MM.1S (cell line): Measurements from ENCODE around the gene CD44.

Experiments used
- DNase-seq: peaks from one replicate; pipeline ENCODE4 v3.0.0-alpha.2; 2015
- H2AFZ ChIP-seq: fragments of 300-600 bp; sonication (generic); 2 replicates; pipeline ENCODE4 v1.6.0; 2016; ENCODE audit warnings: antibody characterized with exemption, low read length
- H3F3A ChIP-seq: fragments of 300-600 bp; sonication (generic); 2 replicates; pipeline ENCODE4 v1.6.1; 2016; ENCODE audit warnings: mild to moderate bottlenecking, antibody characterized with exemption, low read length, moderate library complexity, mixed read lengths; ENCODE audit not compliant: insufficient read depth
- H3K27ac ChIP-seq: fragments of 300-600 bp; sonication (generic); 2 replicates; pipeline ENCODE4 v1.5.1; 2016; ENCODE audit warnings: mild to moderate bottlenecking, low read length
- H3K27me3 ChIP-seq: fragments of 300-600 bp; sonication (generic); replicated peaks from 2 replicates; pipeline ENCODE4 v1.6.0; 2016; ENCODE audit warnings: low read length; ENCODE audit not compliant: insufficient read depth
- H3K36me3 ChIP-seq: fragments of 300-600 bp; sonication (generic); replicated peaks from 2 replicates; pipeline ENCODE4 v1.6.1; 2016; ENCODE audit warnings: mild to moderate bottlenecking, low read length, mixed read lengths; ENCODE audit not compliant: insufficient read depth
- H3K4me1 ChIP-seq: fragments of 300-600 bp; sonication (generic); 2 replicates; pipeline ENCODE4 v1.6.1; 2016; ENCODE audit warnings: low read length, mixed read lengths
- H3K4me2 ChIP-seq: fragments of 300-600 bp; sonication (generic); 2 replicates; pipeline ENCODE4 v1.6.0; 2016; ENCODE audit warnings: low read depth, low read length
- H3K4me3 ChIP-seq: fragments of 300-600 bp; sonication (generic); 2 replicates; pipeline ENCODE4 v1.5.1; 2016; ENCODE audit warnings: low read length, mixed read lengths
- H3K79me2 ChIP-seq: fragments of 300-600 bp; sonication (generic); 2 replicates; pipeline ENCODE4 v1.6.1; 2016; ENCODE audit warnings: mixed run types, low read length, mixed read lengths
- H3K9ac ChIP-seq: fragments of 300-600 bp; sonication (generic); 2 replicates; pipeline ENCODE4 v1.6.1; 2016; ENCODE audit warnings: low read length, mixed read lengths
- H3K9me2 ChIP-seq: fragments of 300-600 bp; sonication (generic); replicated peaks from 2 replicates; pipeline ENCODE4 v1.6.1; 2016; ENCODE audit warnings: mild to moderate bottlenecking, low read length, mixed read lengths; ENCODE audit not compliant: insufficient read depth
- H3K9me3 ChIP-seq: fragments of 300-600 bp; sonication (generic); replicated peaks from 2 replicates; pipeline ENCODE4 v1.6.1; 2016; ENCODE audit warnings: mild to moderate bottlenecking, low read length, mixed read lengths; ENCODE audit not compliant: insufficient read depth
- H4K20me1 ChIP-seq: fragments of 300-600 bp; sonication (generic); 2 replicates; pipeline ENCODE4 v1.6.1; 2016; ENCODE audit warnings: mild to moderate bottlenecking, low read length, moderate library complexity, mixed read lengths; ENCODE audit not compliant: insufficient read depth
- CTCF ChIP-seq: fragments of 300-600 bp; sonication (generic); IDR thresholded peaks from 2 replicates; pipeline ENCODE4 v1.5.1; 2016; ENCODE audit warnings: antibody characterized with exemption, low read length, mixed read lengths
- EZH2 ChIP-seq: fragments of 300-600 bp; sonication (generic); optimal IDR thresholded peaks from 2 replicates; pipeline ENCODE3; 2017; ENCODE audit warnings: low read depth, mild to moderate bottlenecking, antibody characterized with exemption, low read length, mixed read lengths
- EZH2phosphoT487 ChIP-seq: fragments of 300-600 bp; sonication (generic); IDR thresholded peaks from 2 replicates; pipeline ENCODE4 v1.6.1; 2018; ENCODE audit warnings: antibody characterized with exemption, low read length

The CD44 gene

GRCh38 chr11:35163702-35164496 lies 24.9 kb downstream of the CD44 start:
- Histone ChIP-seq H3K27ac (peak overlapping the region; percentile 98), H3K4me1 (peaks cover 83% of the 10 kb centered on the region)
- peak; percentile 72 for DNase-seq

GRCh38 chr11:35165030-35165422 lies 26.1 kb downstream of the CD44 start:
- Histone ChIP-seq H3K9ac (peak overlapping the region; percentile 84), H3K9me3 (no peaks in the 10 kb centered on the region), H3K79me2 (peaks cover 93% of the 10 kb centered on the region), H3K4me1 (peaks cover 92% of the 10 kb centered on the region), H3K4me3 (peak overlapping the region; percentile 44), H3F3A (peaks cover 49% of the 10 kb centered on the region), H3K36me3 (no peaks in the 10 kb centered on the region), H3K9me2 (no peaks in the 10 kb centered on the region), H4K20me1 (0 out of 2 replicates have a peak, but pooled peaks cover 3% of the 10 kb centered on the region), H3K27me3 (no peaks in the 10 kb centered on the region), H3K4me2 (peak overlapping the region; percentile 85), H2AFZ (no peak overlapping the region), H3K27ac (peak overlapping the region; percentile 98)
- peak; percentile 9 for DNase-seq
- TF ChIP-seq EZH2 (no peak), EZH2phosphoT487 (no peak), CTCF (no peak)

More at GRCh38 chr11:35163702-35164496, 24.9 kb downstream of the CD44 start:
- H2AFZ ChIP-seq: no peak overlapping the region
- no peak for TF ChIP-seq EZH2
- TF ChIP-seq EZH2phosphoT487: no peak
- TF ChIP-seq CTCF: peak; percentile 73
- peaks cover 93% of the 10 kb centered on the region for H3K79me2 ChIP-seq
- H3K36me3 ChIP-seq: no peaks in the 10 kb centered on the region
- H4K20me1 ChIP-seq: 0 out of 2 replicates have a peak, but pooled peaks cover 3% of the 10 kb centered on the region
- peak overlapping the region; percentile 84 for H3K9ac ChIP-seq
- H3F3A ChIP-seq: peaks cover 49% of the 10 kb centered on the region
- peak overlapping the region; percentile 85 for H3K4me2 ChIP-seq
- H3K9me3 ChIP-seq: no peaks in the 10 kb centered on the region
- peak overlapping the region; percentile 44; the same call in 1 of the 2 replicates for H3K4me3 ChIP-seq
- H3K27me3 ChIP-seq: no peaks in the 10 kb centered on the region
- H3K9me2 ChIP-seq: no peaks in the 10 kb centered on the region

GRCh38 chr11:35165423-35166368 lies 26.7 kb downstream of the CD44 start:
- Histone ChIP-seq H3K4me1 (peaks cover 93% of the 10 kb centered on the region), H3K9me3 (no peaks in the 10 kb centered on the region), H2AFZ (no peak overlapping the region), H3K4me3 (peak overlapping the region; percentile 44), H3K27me3 (no peaks in the 10 kb centered on the region), H3F3A (peaks cover 47% of the 10 kb centered on the region), H3K27ac (peak overlapping the region; percentile 98), H3K36me3 (no peaks in the 10 kb centered on the region), H3K4me2 (peak overlapping the region; percentile 85), H3K79me2 (peaks cover 93% of the 10 kb centered on the region), H4K20me1 (no peaks in the 10 kb centered on the region), H3K9me2 (no peaks in the 10 kb centered on the region), H3K9ac (peak overlapping the region; percentile 84)
- DNase-seq: peak; percentile 98
- TF ChIP-seq EZH2 (no peak), CTCF (no peak), EZH2phosphoT487 (no peak)
